ENCODE measurements around the gene TRPV4.

TRPV4 gene

GRCh38 chr12:109779382-109779781, 53.8 kb downstream of the TRPV4 start:
- TF ChIP-seq POLR2A (IDR thresholded peaks at IDR 0.05; ENCODE audit: extremely low read depth, insufficient read length) (no peak), MAX (IDR thresholded peaks at IDR 0.05; ENCODE audit: low read depth, low read length) (0 out of 2 replicates have a peak, but pooled peaks have one; percentile 29)
- peak; percentile 60 for DNase-seq (ENCODE audit: low read depth)
- no peak overlapping the region for H3K4me3 ChIP-seq (ENCODE audit: low read depth, low read length)

DNA sequence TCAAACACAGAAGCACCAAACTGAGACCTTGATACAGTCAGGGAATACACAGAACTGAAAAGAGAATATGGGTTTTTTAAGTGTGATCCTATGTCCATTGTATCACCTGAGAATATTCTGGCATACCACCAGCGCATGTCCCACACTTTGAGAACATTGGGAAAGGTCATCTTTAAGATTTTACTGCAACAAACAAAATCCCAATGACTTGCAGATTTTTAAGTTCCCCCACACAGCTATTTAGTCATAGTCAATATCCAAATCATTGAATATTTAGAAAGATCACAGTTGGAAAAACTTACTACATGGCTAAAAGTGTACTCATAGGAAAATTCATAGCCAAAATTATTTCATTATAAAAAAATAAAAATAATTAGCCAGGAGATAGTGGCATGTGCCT, 54.5 kb downstream of the TRPV4 start:
- H3K4me3 ChIP-seq (ENCODE audit: low read depth, low read length): no peak overlapping the region
- no peak for DNase-seq (ENCODE audit: low read depth)
- TF ChIP-seq, protein P1, sequence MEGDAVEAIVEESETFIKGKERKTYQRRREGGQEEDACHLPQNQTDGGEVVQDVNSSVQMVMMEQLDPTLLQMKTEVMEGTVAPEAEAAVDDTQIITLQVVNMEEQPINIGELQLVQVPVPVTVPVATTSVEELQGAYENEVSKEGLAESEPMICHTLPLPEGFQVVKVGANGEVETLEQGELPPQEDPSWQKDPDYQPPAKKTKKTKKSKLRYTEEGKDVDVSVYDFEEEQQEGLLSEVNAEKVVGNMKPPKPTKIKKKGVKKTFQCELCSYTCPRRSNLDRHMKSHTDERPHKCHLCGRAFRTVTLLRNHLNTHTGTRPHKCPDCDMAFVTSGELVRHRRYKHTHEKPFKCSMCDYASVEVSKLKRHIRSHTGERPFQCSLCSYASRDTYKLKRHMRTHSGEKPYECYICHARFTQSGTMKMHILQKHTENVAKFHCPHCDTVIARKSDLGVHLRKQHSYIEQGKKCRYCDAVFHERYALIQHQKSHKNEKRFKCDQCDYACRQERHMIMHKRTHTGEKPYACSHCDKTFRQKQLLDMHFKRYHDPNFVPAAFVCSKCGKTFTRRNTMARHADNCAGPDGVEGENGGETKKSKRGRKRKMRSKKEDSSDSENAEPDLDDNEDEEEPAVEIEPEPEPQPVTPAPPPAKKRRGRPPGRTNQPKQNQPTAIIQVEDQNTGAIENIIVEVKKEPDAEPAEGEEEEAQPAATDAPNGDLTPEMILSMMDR (IDR thresholded peaks at IDR 0.05; ENCODE audit: low read depth, low read length): no peak
- TF ChIP-seq MAX (IDR thresholded peaks at IDR 0.05; ENCODE audit: low read depth, low read length) (no peak), POLR2A (IDR thresholded peaks at IDR 0.05; ENCODE audit: extremely low read depth, insufficient read length) (no peak), MYC (IDR thresholded peaks at IDR 0.05; ENCODE audit: low read depth, low read length) (no peak)

DNA sequence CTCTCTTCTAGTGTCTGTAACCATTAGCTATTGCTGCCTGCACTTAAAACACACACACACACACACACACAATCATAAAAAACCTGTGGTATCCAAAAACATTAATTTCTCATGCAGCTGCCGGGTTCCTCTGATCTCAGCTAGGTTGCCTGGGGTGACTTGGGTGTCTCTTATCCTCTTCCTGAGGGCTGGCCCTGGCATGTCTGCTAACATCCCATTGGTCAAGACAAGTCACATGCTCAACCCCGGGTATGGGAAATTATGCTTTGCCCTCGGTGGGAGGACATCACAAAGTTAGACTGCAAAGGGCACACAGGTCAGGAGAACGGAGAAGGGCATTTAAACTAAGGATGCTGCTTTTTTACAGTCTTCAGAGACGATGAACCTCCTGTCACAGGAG, 55.7 kb downstream of the TRPV4 start:
- TF ChIP-seq, protein P1 (IDR thresholded peaks at IDR 0.05; ENCODE audit: low read depth, low read length): no peak
- TF ChIP-seq MAX (IDR thresholded peaks at IDR 0.05; ENCODE audit: low read depth, low read length) (peak; percentile 82), MYC (IDR thresholded peaks at IDR 0.05; ENCODE audit: low read depth, low read length) (no peak), POLR2A (IDR thresholded peaks at IDR 0.05; ENCODE audit: extremely low read depth, insufficient read length) (peak; percentile 40)
- peak; percentile 73 for DNase-seq (ENCODE audit: low read depth)
- H3K4me3 ChIP-seq (ENCODE audit: low read depth, low read length): no peak overlapping the region

DNA sequence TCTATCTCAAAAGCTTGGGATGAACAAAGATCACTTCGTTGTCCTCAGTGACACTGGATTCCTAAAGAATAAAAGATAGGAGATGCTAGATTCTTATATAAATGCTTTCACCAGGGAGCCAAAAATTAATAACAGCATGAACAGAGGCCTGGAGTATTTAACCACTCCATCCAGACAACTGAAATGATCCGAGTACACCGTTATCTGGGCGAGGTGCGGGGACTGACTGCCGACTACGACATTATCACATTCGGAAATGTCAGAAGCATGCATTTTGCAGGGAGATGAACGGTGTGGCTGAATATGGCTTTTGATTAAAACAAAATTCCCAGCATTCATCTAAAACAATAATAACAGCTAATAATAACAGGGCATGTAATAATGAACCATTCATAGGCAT, 56.6 kb downstream of the TRPV4 start:
- TF ChIP-seq MYC (IDR thresholded peaks at IDR 0.05; ENCODE audit: low read depth, low read length): no peak
- TF ChIP-seq MAX (IDR thresholded peaks at IDR 0.05; ENCODE audit: low read depth, low read length): no peak
- no peak for TF ChIP-seq POLR2A (IDR thresholded peaks at IDR 0.05; ENCODE audit: extremely low read depth, insufficient read length)
- TF ChIP-seq, protein P1 (IDR thresholded peaks at IDR 0.05; ENCODE audit: low read depth, low read length): no peak
- H3K4me3 ChIP-seq (ENCODE audit: low read depth, low read length): no peak overlapping the region
- DNase-seq (ENCODE audit: low read depth): no peak

- DNase-seq (ENCODE audit: low read depth): peak; percentile 81
- no peak for TF ChIP-seq MYC (IDR thresholded peaks at IDR 0.05; ENCODE audit: low read depth, low read length)
- no peak for TF ChIP-seq POLR2A (IDR thresholded peaks at IDR 0.05; ENCODE audit: extremely low read depth, insufficient read length)
- TF ChIP-seq, protein P1 (IDR thresholded peaks at IDR 0.05; ENCODE audit: low read depth, low read length): peak; percentile 98
- no peak for TF ChIP-seq MAX (IDR thresholded peaks at IDR 0.05; ENCODE audit: low read depth, low read length)
- no peak overlapping the region for H3K4me3 ChIP-seq (ENCODE audit: low read depth, low read length)
Measured at GRCh38 chr12:109775172-109775881, 57.9 kb downstream of the TRPV4 start.

GRCh38 chr12:109773384-109774011, 59.7 kb downstream of the TRPV4 start:
- peak; percentile 38 for DNase-seq (ENCODE audit: low read depth)
- TF ChIP-seq, protein P1 (IDR thresholded peaks at IDR 0.05; ENCODE audit: low read depth, low read length): no peak
- TF ChIP-seq MAX (IDR thresholded peaks at IDR 0.05; ENCODE audit: low read depth, low read length) (peak; percentile 51), POLR2A (IDR thresholded peaks at IDR 0.05; ENCODE audit: extremely low read depth, insufficient read length) (no peak), MYC (IDR thresholded peaks at IDR 0.05; ENCODE audit: low read depth, low read length) (no peak)
- no peak overlapping the region for H3K4me3 ChIP-seq (ENCODE audit: low read depth, low read length)

Measured in NB4 (cell line).